Measurements from ENCODE around the gene FAM13A.

- no peak for TF ChIP-seq CTCF (IDR thresholded peaks at IDR 0.05)
- TF ChIP-seq POLR2A (IDR thresholded peaks at IDR 0.05) = no peak
Measured at GRCh38 chr4:89039730-89040338, 17.2 kb downstream of the FAM13A start.

Measured in uterus (tissue), 2 donors.